ENCODE measurements around the gene SKAP1.
"Not testable (repeated sequence)": the region's sequence is repeated elsewhere in the genome, so short reads cannot be mapped to it uniquely, and the experiment has no call there.

SKAP1 gene

GRCh38 chr17:48313096-48313755 lies 116.8 kb downstream of the SKAP1 start:
- no peak for DNase-seq

DNA sequence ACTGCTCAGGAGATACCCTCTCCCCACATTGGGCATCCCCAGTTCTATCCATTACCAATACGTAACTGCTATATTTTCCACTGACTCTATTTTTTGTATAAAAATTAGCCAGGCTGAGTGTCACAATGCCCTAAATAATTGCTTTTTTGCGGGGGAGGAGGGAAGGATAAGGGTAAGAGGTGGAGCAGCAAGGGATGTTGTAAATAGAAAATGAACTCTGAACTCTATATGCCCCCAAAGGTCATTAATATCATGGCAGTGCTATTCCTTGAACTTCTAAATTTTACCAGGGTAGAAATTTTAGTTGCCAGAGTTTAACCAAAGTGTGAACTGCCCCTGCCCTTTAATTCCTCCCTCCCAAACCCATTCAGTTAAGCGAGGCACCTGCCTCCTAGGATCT lies 118.7 kb downstream of the SKAP1 start:
- no peak for DNase-seq

GRCh38 chr17:48310748-48311213 lies 119.2 kb downstream of the SKAP1 start:
- DNase-seq: no peak

DNA sequence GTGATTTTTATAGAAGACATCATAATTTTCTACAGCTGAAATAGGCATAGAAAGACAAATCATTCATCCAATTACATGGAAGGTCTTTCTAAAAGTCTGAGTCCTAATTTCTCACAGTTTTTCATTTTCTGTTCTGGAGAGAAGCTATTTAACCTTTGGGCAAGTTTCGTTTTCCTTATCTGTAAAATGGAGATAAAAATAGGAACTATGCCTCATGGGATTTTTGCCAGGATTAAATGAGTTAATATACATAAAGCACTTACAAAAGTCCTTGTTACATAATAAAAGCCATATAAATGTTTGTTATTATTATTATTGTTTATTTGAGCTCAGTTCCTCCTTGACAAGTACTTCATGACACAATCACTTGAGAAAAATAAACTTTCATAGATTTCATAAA lies 121.4 kb downstream of the SKAP1 start:
- DNase-seq: no peak

- peak; percentile 40 to 41 for DNase-seq
Measured at GRCh38 chr17:48307814-48308411, 122.1 kb downstream of the SKAP1 start.

- DNase-seq: no peak
Measured at GRCh38 chr17:48307255-48307654, 122.8 kb downstream of the SKAP1 start.

DNA sequence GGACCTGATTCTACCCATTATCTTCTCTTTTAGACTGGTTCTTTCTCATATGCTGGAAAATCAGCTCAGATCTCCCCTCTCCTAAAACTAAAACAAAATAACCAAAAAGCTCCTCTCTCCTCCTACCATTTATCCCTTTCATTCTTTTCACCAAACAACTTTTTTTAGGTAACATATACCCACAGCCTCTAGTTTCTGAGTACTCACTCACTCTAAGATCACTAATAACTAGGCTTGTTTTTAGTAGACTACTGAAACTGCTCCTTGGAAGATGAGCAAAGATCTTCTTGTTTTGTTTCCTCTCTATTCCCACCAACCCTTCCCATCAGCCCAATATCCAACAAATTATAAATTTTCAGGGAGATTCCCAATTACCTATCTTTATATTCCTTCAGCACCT lies 129.0 kb downstream of the SKAP1 start:
- no peak for DNase-seq

DNA sequence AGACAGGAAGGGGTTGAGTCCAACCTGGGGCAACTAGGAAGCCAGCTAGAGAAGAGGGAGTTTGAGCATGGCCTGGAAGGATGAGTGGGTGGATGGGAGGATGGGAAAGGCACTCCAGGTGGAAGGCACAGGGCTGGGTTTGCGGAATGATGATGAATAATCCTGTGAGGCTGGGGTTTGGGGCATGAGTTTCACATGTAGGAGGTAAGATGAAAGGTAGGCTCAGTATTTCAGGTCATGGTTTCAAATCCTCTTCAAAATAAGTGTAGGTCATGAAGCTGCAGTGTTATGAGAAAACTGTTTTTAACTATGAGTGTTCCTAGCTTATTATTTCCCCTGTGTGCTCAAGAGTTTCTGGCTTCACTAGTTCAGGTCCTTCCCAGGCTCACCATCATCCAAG lies 130.3 kb downstream of the SKAP1 start:
- no peak for DNase-seq

DNA sequence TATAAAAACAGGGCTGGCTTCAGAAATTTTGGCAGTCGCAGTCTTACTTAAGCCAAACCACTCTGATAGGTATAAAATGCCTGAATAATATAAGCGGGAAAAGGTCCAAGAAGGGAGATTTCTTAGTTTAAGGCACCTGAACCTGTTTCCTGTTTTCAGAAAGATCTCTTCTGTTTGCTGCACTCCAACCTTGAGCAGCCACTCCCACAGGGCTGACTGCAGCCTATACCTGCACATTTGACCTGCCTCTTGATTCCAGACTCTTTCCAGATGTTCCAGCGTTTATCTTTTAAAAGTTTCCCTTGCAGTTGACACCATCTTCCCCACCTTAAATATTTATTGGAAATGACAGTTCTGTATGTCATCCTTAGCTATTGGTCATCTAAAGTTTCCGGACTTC lies 132.2 kb downstream of the SKAP1 start:
- no peak for DNase-seq

DNA sequence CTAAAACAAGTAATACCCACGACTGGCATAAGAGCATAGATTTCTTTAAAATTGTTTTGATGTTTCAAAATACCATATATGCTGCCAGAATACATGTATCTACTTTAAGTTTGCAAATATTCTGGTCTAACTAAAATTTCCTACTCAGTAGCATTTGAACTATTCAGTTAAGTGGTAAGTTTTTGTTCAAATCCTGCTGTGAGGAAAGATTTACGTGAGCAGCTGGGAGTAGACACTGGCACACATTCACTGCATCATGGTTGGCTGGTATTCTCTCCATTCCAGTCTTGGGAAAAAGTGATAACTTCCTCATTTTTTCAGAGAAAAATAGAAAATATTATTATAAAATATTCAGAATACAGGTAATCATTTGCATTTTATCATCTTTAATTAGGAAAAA lies 133.6 kb downstream of the SKAP1 start:
- no peak for DNase-seq

DNA sequence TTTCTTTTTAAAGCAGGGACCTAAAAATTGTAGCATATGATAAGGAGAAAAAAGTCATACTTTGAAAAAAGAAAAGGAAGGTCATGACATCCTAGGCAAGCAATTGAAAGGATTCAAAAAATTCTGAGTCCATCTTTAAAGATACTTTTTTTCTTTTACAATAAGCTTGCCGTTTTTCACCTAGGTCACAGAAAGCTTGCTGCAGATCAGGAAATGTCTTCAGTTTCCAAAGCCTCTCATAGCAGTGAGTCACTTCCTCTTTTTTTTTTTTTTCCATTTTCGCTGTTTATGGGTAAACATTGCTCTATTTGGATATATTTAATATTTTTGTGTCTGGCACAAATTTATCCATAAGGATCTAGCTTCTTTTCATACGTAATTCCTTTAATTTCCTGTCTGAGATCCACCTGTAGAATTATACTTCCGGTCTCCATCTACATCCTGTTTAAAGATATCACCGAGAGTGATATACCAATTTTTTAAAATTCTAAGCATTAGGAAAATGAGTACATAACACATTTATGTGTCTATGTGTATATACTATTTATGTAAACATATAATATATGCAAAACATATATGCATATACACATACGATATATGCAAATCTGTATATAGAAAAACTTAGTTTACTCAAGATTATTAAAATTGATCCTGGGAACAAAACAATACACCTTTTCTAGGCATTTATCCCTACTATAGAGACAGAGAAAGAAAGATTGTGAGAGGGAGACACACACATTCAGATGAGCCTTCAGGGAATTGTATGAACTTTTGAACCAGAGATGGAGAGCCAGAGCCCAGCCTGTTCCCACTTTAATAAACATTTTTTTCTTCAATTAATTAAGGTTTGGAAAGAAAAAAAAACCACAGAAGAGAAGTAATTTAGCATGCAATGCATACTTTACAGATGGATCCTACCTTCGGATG lies 134.4 kb downstream of the SKAP1 start:
- DNase-seq: no peak

DNA sequence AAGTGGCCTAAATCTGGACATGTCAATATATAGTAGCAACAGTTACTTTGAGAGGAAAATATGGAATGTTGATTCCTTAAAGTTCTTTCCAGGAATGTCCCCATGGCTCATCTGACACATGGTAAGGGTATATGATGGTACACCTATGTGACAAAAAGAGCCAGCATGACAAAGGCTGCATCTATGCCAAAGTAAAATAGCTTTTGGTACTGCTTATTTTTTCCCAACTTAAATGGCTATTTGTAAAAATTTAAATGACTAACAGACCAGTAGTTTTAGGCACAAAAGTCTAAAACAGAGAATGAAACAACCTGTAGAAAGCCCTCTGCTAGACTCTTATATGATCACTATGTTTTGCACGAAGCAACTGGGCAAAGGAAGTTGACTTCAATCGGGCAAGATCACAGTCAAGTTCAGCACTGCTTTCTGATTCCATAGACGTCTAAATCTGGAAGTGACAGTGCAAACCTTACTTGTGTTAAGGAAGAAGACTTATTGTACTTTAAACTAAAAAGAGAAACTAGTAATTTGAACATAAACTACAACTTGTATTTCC lies 135.1 kb downstream of the SKAP1 start:
- DNase-seq: no peak

DNA sequence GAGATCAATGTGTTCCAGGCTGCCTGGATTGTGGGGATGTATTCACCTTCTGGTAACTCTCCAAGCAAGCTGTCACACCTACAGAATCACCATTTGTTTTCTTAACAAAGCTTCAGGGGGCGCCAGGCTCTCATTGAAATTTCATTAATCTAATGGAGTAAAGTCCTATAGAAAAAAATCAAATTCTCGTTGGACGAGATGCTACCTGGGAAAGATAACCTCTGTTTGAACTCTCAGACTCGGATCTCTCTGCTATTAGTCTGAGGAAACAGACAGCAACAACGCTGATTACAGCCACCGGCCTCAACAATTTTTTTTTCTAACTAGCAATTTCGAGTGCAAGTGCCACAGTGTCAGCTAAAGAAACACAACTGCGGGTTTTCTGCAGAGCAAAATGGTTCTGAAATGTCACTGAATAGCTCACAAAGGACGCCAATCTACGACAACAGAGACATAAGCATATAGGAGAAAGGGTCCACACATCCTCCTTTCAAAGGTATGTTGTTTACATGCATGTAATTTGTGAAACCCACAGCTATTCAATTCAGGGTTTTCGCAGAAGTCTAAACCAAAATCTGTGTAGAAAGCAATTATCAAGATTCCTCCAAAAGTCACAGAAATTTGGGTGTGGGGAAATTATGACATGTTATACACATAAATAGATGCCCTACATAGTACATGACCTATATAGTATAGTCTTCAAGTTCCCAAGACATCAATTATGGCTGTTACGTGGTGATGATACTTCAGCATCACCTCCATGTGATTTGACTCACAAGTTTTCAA lies 135.8 kb downstream of the SKAP1 start:
- no peak for DNase-seq

GRCh38 chr17:48293319-48294019 lies 136.5 kb downstream of the SKAP1 start:
- no peak for DNase-seq

- DNase-seq: no peak
Measured at GRCh38 chr17:48290378-48290777, 139.6 kb downstream of the SKAP1 start.

- not testable (repeated sequence) for DNase-seq
Measured at GRCh38 chr17:48286917-48287316, 143.1 kb downstream of the SKAP1 start.

DNA sequence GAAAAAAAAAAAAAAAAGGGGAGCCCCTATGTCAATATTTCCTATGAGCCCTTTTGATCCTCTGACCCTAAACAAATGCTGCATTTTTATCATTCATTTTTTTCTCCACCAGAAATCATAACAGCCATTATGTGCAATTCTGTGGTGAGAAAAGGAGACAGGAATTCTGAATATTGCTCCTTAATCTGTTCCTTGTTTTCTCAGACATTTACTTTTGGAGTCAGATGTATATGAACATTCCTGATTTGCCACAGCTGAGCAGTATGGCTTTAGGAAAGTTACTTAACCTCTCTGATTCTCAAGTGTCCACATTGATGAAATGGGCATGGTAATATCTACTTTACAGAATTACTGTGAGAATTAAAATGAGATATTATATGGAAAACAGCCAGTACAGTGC lies 144.4 kb downstream of the SKAP1 start:
- DNase-seq: no peak

GRCh38 chr17:48283907-48284306 lies 146.1 kb downstream of the SKAP1 start:
- DNase-seq: no peak

DNA sequence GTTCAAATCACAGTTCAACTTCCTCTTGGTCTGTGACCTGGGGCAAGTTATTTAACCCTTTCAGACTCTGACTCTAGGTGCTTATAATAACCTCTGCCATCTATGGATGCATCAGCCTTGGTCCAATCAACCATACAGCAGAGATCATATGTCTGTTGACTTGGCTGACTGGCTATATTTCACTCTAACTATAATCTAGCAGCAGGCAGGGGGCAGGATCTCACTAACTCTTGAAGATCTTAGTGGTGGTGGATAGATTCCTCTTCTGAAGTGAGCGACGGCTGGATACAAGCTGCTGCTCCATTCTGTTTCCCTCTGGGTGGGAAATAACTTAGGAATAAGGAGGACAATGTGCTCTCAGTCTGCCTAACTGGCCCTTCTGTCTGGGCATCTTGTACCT lies 146.6 kb downstream of the SKAP1 start:
- DNase-seq: no peak

- no peak for DNase-seq
Measured at GRCh38 chr17:48282303-48282702, 147.7 kb downstream of the SKAP1 start.

- no peak for DNase-seq
Measured at GRCh38 chr17:48278760-48279491, 151.1 kb downstream of the SKAP1 start.

All from activated CD4-positive, alpha-beta T cell treated with anti-CD3 and anti-CD28 coated beads, Interleukin-2, amount 50 U/mL, for 4 hours (primary cell).